Fibroblast of skin of back (primary cell): ENCODE results near the gene MID1IP1. TPM values are rescaled to one million over a fixed set of nuclear protein-coding genes. Genes with fewer than 3 reads are reported as not detected.
A peak's percentile ranks its signal among the peaks of the same experiment; 100 is the strongest.

Experiments
- DNase-seq: peaks from one replicate; pipeline ENCODE4 v3.0.0-alpha.2; 2013
- polyA plus RNA-seq, 2 experiments: library from polyadenylated mRNA; unstranded; fragments of 120-200 nt; gene quantifications; one replicate each; pipeline ENCODE4 v1.2.1, GENCODE V29; 2013; ENCODE audit not compliant: insufficient read length in 2 of 2

The MID1IP1 gene
- polyA plus RNA-seq (2013, experiment 1 of 2; ENCODE audit: insufficient read length) = 36.2 TPM
- 24.1 TPM for polyA plus RNA-seq (2013, experiment 2 of 2; ENCODE audit: insufficient read length)

DNA sequence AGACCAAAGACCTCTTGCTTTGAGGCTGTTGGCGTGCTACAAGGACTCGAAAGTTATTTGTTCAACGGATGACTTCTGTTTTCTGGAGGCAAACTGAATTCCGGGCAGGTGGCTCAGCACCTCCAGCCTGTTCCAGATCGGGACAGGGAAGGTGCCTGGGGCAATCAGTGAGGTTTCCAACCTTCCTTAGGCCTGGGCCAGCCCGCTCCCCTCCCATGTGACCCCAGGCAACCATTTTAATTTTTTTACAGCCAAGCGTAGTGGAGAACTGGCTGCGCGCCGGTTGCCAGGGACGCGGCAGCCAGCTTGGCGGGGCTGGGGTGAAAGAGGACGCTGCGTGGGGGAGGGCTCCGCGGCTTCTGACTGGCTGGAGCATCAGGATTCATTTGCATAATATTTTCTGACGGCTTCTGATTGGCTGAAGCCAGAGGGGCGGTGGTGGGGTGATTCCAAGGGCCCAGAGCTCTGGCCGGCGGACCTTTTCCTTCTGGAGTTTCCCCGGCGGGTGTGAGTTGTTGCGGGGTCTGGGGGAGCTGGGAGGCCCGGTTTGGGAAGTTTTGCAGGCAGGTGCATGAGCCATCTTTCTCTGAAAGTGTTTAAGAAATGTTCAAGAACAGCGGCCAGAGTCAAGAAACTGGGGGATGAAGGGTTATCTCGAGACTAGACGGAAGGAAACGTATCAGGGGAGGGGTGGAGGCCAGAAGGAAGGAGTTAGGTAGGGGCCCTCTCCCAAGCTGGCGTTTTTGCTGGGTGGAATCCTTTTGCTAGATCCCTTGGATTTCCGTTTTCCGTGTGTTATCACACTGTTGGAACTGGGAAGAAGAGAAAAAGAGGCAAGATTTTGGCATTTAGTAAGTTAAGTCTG, at the start of gene MID1IP1:
Gene MID1IP1 (plus strand): TSS at position 479 of the 865 bp plus-strand sequence. CDS start 3,488 bp downstream, outside the sequence.
- peak; percentile 92 for DNase-seq

DNA sequence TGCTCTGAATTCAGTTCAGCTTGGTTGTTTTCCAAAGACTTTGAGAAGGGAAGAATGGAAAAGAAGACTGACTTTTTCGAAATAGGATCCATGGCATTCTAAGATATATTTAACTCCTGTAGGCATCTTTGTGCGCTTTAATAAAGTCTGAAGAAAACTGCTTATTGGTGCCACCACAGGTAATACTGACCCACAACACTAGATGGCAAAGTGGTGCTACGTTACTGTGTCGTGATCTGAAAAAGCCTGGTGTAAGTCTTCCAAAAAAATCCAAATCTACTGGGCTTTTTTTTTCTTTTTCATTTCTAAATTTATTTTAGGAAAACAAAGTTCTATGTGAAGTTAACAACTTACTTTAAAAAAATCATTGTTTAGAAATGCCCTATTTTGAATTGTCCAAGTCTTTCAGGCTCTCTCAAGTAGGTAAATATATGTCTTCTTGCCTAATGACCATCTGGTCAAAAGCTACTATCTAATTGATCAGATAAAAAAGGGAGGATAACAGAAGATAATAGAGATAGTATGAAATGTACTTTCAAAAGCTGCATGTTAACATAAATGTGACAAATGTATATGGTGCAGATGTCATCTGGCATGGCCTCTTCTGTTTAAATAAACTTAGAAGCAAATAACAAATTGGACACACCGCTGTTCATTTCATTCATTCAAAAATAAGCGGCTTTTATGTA, 47.0 kb upstream of the MID1IP1 start:
- peak; percentile 43 for DNase-seq

DNA sequence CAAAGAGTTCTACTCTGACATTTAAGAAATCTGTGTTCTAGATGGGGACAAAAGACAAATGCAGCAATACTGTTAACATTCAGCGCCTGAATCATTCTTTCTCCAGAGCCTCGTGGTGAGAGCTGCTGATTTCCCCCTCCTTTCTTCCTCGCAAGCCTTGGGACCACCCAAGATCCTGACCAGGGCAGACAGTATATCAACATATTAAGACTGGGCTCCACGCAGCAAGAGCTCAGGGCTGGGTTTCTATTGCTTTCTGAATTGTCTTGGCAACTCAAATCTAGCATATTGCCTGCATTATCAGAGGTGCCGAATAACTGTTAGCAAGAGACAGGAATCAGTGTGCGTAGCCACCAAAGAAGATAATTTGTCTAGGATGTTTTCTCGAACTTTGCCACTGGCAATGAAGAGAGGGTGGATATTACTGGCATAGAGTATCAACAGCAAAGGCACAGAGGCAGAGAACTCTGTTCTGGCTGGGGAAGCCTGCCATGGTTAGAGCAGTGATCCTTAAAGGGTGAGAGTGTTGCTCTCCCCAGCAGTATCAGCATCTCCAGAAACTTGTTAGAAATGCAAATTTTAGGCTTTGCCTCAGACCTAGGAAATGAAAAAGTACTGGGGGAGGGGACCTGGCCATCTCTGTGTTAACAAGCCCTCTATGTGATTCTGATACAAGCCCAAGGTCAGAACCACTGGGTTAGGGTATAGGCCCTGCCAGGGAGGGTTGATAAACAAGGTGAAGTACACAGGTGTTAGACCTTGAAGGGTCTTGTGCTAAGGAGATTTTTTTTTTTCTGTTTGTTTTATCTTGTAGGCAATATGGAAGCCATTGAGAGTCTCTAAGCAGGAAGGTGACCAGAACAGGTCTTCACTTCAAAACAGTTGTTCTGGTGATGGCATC, 46.2 kb upstream of the MID1IP1 start:
- DNase-seq = no peak

DNA sequence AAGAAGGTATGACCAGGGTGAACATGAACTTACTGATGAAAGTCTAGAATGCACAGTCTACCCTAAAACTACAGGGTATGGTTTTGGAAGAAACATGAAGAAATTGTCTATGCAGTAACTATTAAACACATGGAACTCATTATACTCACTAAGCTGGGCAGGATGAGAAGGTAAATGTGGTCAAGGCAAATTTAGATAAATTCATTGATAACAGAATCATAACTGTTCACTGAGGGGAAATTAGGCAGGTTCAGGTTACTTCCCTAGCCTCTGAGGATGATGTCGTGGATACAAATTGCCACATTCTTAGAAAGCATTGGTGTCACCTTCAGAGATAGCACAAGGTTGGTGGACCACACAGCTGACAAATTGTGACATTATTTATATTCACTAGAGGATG, 40.4 kb upstream of the MID1IP1 start:
- DNase-seq = no peak

- peak; percentile 26 for DNase-seq
These were observed 33.2 kb upstream of the MID1IP1 start for GRCh38 chrX:38768079-38768478.

DNA sequence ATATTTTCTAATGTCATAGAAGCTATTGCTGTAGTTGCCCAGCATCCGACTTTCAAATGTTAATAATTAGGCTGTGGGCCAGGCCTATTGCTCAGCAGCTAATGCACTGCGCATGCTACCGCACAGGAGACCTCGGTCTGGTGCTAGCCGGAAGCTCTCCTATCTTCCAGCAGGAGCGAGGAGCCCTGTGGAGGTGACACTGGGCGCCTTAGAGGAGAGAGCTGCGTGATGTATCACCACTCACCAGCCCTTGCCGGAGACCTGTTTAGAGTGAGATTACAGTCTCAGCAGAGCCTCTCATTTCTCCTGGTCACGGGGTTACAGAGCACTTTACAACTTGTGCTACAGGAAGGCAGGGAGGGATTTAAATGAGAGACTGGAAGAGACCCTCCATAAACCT, 31.1 kb upstream of the MID1IP1 start:
- no peak for DNase-seq

GRCh38 chrX:38774249-38774648, 27.0 kb upstream of the MID1IP1 start:
- no peak for DNase-seq

DNA sequence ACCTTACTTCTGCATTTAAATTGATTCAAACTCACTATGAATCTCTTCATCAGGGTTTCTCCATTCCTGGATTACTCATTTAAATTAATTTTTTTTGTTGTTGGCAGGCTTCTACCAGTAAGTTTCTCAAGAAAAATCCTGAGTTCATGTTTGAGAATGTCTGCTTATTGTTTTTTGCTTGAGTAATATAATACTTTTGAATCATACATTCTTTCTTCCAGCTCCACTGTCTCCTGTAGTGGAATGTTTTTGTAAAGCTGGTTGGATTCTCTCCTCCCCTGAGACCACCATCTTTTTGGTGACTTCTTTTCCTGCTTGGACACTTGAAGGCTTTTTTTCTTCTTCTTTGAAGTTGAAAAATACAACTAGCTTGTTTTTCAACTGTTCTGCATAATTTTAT, 4.3 kb upstream of the MID1IP1 start:
- peak; percentile 88 for DNase-seq

GRCh38 chrX:38798956-38799355, 2.3 kb upstream of the MID1IP1 start:
- DNase-seq = peak; percentile 93

DNA sequence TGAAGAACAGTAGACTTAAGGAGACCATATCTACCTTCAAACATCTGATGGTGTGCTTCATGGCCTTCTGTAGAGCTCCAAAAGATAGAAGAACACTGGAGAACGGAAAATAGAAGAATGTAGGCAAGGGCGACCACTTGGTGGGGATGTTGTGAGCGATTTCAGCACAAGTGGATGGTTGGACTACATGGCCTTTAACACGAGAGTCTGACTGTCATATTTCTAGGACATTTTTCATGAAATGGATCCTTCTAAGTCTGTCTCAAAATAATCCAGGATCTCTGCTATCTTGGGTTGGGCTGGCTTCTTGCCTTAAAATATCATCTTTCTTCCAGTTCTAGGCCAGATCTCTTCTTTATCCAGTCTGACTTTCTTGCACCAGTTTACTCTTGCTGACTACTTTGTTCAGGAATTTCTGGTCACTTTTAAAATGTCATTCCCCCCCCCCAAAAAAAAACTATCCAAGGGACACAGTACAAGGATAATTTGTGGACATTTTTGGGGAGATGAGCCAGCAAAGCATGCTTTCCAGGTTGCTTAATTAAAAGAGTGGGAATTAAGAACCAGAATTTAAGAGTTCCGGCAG, 1.2 kb upstream of the MID1IP1 start:
- DNase-seq = peak; percentile 62

- no peak for DNase-seq
These were observed 2.0 kb downstream of the MID1IP1 start for GRCh38 chrX:38803243-38803587.

DNA sequence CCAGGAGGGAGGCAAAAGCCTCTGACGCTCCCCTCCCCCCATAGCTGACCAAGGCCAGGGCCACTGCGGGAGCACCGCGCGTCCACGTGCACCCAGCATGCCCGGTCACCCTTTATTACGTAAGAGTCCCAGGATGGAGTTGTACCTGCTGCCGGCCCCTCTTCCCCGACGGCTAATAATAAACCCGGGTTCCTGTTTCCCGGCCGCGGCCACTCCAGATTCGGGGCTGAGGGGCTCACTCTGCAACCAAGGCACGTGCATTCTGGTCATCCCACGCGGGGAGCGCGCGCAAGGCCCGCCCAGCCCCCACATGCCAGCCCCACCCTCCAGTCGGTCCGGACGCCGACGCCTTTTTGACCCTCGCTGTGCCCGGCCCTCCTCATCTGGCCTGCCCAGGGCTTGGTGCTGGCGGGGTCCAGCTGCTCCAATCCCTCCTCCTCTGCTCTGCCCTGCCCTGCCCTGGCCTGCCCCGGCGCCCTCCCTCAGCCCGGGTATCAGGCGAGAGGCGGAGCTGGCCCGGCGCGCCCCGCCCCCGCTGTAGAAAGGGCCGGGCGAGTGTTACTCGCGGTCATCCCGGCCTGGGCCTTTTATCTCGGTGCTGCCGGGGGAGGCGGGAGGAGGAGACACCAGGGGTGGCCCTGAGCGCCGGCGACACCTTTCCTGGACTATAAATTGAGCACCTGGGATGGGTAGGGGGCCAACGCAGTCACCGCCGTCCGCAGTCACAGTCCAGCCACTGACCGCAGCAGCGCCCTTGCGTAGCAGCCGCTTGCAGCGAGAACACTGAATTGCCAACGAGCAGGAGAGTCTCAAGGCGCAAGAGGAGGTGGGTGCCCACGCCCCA, 2.6 kb downstream of the MID1IP1 start:
- peak; percentile 77 for DNase-seq

GRCh38 chrX:38804432-38804681, 3.1 kb downstream of the MID1IP1 start:
- no peak for DNase-seq

GRCh38 chrX:38804682-38805431, 3.6 kb downstream of the MID1IP1 start:
- peak; percentile 40 for DNase-seq

GRCh38 chrX:38805432-38806389, 4.5 kb downstream of the MID1IP1 start:
- DNase-seq = peak; percentile 80

GRCh38 chrX:38806875-38807621, 5.8 kb downstream of the MID1IP1 start:
- DNase-seq = no peak

GRCh38 chrX:38807873-38808272, 6.6 kb downstream of the MID1IP1 start:
- peak; percentile 63 for DNase-seq

DNA sequence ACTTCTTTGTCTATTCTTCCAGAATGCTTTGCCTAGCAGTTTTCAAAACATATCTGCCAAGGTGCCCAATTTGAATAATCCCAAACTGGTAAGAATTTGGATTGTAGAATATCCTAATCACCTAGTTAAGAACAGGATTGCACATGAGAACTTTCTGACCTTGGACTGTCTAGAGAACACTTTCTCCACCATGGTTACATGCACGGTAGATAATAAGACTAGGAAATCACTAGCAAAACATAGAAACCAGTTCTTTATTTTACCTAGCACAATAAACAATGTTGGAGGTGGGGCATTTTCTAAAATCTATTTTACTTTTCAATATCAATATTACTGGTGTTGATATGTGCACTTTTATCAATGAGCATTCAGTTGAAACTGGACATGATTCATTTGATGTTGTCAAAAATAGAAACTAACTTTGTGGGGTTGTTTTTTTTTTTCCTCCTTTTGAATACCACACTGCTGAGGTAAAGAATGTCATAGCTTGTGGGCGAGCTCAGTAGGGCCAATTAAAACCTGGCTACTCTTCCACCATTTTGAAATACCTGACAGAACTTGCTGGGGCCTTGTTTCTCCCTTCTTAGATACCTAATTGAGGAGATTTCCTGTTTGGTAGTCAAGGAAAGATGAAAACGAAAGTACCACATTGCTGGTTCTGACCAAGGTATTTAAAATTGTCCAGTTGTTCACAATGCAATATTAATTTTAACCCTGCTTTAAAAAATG, 10.4 kb downstream of the MID1IP1 start:
- DNase-seq = peak; percentile 39
